Measurements from ENCODE around the gene BAX.

BAX gene

GRCh38 chr19:48963371-48964204, 8.9 kb downstream of the BAX start:
- DNase-seq, result peak; percentile 51 to 60

- DNase-seq, result no peak
Observed at GRCh38 chr19:48964205-48965039, 9.7 kb downstream of the BAX start.

GRCh38 chr19:48965040-48965805, 10.5 kb downstream of the BAX start, which contains the start of gene FTL:
Gene FTL, plus strand, starts transcription at chr19:48965309. Its CDS starts 199 bp downstream, at chr19:48965508.
- DNase-seq, result peak; percentile 88 to 91

GRCh38 chr19:48965806-48966540, 11.3 kb downstream of the BAX start:
- peak; percentile 49 to 77 for DNase-seq

- no peak for DNase-seq
Observed at GRCh38 chr19:48966541-48967345, 12.1 kb downstream of the BAX start.

- peak in 1 of 2 donors; percentile 25 for DNase-seq
Observed at GRCh38 chr19:48967346-48968178, 12.9 kb downstream of the BAX start.

- no peak for DNase-seq
Observed at GRCh38 chr19:48968179-48968661, 13.5 kb downstream of the BAX start.

GRCh38 chr19:48968813-48969218, 14.1 kb downstream of the BAX start:
- DNase-seq, result no peak

- DNase-seq, result no peak
Observed at GRCh38 chr19:48969276-48970138, 14.8 kb downstream of the BAX start.

GRCh38 chr19:48970139-48970766, 15.6 kb downstream of the BAX start:
- no peak for DNase-seq

GRCh38 chr19:48970923-48971395, 16.3 kb downstream of the BAX start:
- peak; percentile 51 to 83 for DNase-seq

GRCh38 chr19:48975947-48976847, 21.5 kb downstream of the BAX start:
- DNase-seq, result peak in 1 of 2 donors; percentile 15

GRCh38 chr19:48977061-48977460, 22.4 kb downstream of the BAX start:
- DNase-seq, result no peak

- no peak for DNase-seq
Observed at GRCh38 chr19:48982280-48982679, 27.6 kb downstream of the BAX start.

- no peak for DNase-seq
Observed at GRCh38 chr19:48985711-48986110, 31.0 kb downstream of the BAX start.

GRCh38 chr19:48986211-48986610, 31.5 kb downstream of the BAX start:
- no peak for DNase-seq

- DNase-seq, result no peak
Observed at GRCh38 chr19:48987323-48987722, 32.6 kb downstream of the BAX start.

All from bone marrow (tissue), 2 donors.